K562 (cell line): ENCODE results near the gene DNASE2.

ENCODE experiments used
- BCLAF1 ChIP-seq, 2 experiments: fragments of 450-650 bp in 1 of 2; IDR thresholded peaks; 2 replicates each; pipeline ENCODE4 v1.6.1; 2011 to 2017; ENCODE audit warnings: low read depth in 2 of 2, antibody characterized with exemption in 1 of 2, borderline replicate concordance in 1 of 2, low read length in 1 of 2, mild to moderate bottlenecking in 1 of 2, mixed read lengths in 1 of 2; ENCODE audit not compliant: control insufficient read depth in 1 of 2
- RAD51 ChIP-seq: fragments of 450-650 bp; IDR thresholded peaks from 2 replicates; pipeline ENCODE4 v1.7.1; 2016; ENCODE audit warnings: low read depth, mild to moderate bottlenecking, borderline replicate concordance
- SMARCC2 ChIP-seq: fragments of 450-650 bp; IDR thresholded peaks from 2 replicates; pipeline ENCODE4 v1.6.1; 2017; ENCODE audit warnings: antibody characterized with exemption, moderate library complexity, mild to moderate bottlenecking, low read depth

DNA sequence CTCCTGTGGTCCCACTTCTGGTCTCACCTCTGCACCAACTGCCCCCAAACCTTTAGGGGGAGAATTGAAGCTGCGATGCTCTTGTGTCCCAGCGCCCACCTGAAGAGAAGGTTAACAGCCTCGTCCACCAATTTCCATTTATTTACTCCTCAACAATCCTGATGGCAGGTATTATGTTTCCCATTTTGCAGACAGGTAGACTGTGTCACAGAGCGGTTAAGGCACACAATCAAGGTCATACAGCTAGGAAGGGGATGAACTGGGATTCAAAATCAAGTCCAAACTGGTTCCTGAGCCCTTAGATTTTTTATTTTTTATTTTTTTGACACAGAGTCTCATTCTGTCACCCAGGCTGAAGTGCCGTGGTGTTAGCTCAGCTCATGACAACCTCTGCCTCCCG, 6.2 kb downstream of the DNASE2 start:
- no peak for TF ChIP-seq BCLAF1 (IDR thresholded peaks at IDR 0.05; ENCODE audit: borderline replicate concordance in 1 of 2, control insufficient read depth in 1 of 2, low read depth in 2 of 2, low read length in 1 of 2)
- no peak for TF ChIP-seq RAD51
- no peak for TF ChIP-seq SMARCC2
